Activated CD4-positive, alpha-beta T cell treated with anti-CD3 and anti-CD28 coated beads for 36 hours (primary cell): Measurements from ENCODE around the gene IL2RA. TPM values are rescaled to one million over a fixed set of nuclear protein-coding genes. Genes with fewer than 3 reads are reported as not detected.

Experiments used
- ATAC-seq: fragments of 200-7000 bp; cut with Tn5 transposase; one replicate; pipeline ENCODE4 v1.10.0; 2021; ENCODE audit warnings: mild to moderate bottlenecking, moderate library complexity
- CTCF ChIA-PET: fragments of 350-600 bp; sonication (Branson Sonifier 250); formaldehyde crosslinking; loops from one replicate; lab custom pipeline; 2021; ENCODE audit warnings: antibody characterized with exemption; lab: Charles Lee
- POLR2A ChIA-PET: fragments of 350-600 bp; sonication (Branson Sonifier 250); formaldehyde crosslinking; loops from one replicate; lab custom pipeline; 2021; ENCODE audit warnings: antibody characterized with exemption, inconsistent platforms; lab: Charles Lee
- DNase-seq: peaks from one replicate; pipeline ENCODE4 v3.0.0-alpha.2; 2020
- H3K27ac Mint-ChIP-seq: one replicate; pipeline ENCODE4 v1.8.0; 2021; ENCODE audit warnings: mixed read lengths
- H3K27me3 Mint-ChIP-seq: one replicate; pipeline ENCODE4 v1.8.0; 2021; ENCODE audit warnings: mixed read lengths
- H3K36me3 Mint-ChIP-seq: one replicate; pipeline ENCODE4 v1.8.0; 2021; ENCODE audit warnings: low read depth, mixed read lengths
- H3K4me1 Mint-ChIP-seq: one replicate; pipeline ENCODE4 v1.8.0; 2021; ENCODE audit warnings: mixed read lengths
- H3K4me3 Mint-ChIP-seq: one replicate; pipeline ENCODE4 v1.8.0; 2021; ENCODE audit warnings: mild to moderate bottlenecking, moderate library complexity, mixed read lengths
- H3K9me3 Mint-ChIP-seq: one replicate; pipeline ENCODE4 v1.8.0; 2021; ENCODE audit warnings: low read depth, mixed read lengths
- intact Hi-C, 2 experiments: fragments of 100-400 bp; cut with DNase I in 1 of 2; cut with micrococcal nuclease in 1 of 2; formaldehyde crosslinking; loops; one replicate each; pipeline versions ENCODE4 v1.14.2 to v1.15.1; 2022 to 2024; cut with DNase I, micrococcal nuclease
- total RNA-seq, 2 experiments: library from RNA; stranded (reverse); gene quantifications; one replicate each; pipeline ENCODE4 v1.2.3, GENCODE V29; 2021

IL2RA gene
- total RNA-seq, 2 experiments from 2014 or later, result 659 to 980 TPM

DNA sequence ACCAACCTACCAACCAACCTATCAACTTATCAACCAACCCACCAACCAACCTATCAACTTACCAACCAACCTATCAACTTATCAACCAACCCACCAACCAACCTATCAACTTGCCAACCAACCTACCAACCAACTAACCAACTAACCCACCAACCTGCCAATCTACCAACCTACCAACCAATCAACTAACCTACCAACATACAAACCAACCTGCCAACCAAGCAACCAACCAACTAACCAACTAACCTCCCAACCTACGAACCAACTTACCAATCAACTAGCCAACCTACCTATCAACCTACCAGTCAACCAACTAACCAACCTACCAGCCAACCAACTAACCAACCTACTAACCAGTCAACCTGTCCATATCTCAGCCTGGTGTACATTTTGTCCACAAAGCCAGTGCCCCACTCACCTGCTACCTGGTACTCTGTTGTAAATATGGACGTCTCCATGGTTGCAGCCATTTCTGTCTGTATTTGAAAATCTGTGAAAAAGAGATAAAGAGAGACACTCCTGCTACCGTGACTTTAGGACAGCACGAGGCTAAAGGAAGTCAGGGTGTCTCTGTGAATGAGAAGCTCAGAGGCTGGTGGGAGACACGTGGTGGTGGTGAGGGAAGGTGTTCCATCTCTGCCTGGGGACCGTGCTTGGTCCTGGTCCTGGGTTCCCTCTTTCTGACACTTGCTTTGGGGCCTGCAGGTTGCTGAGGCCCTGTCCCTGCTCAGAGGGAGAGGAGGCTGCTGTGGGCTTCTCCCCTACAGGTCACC, 43.0 kb downstream of the IL2RA start:
- CTCF ChIA-PET, result no interaction called here

DNA sequence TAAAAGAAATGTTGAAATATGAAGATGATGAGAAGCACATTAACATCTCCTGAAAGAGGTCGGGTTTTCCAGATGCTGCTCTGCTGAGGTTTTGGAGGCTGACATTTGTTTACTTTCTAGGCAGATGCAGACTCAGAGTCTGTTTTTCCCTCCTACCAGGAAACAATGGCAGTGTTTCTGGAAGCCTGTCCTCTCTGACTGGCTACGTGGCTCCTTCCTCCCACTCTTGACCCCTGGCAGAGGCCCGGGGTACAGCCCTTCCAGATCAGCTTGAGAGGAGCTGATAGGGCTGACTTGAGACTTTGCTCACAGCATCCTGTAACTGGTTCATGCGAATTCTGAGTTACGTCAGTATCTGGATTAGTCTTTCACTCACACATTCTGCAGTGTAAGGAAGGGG, 43.7 kb downstream of the IL2RA start:
- Mint-ChIP-seq H3K27me3 (no peaks in the 10 kb centered on the region), H3K4me1 (peaks cover 65% of the 10 kb centered on the region), H3K4me3 (no peak overlapping the region), H3K27ac (peak overlapping the region; percentile 76), H3K9me3 (no peaks in the 10 kb centered on the region), H3K36me3 (peaks cover 92% of the 10 kb centered on the region)
- POLR2A ChIA-PET, result no interaction called here
- DNase-seq (no peak), ATAC-seq (no peak)
- CTCF ChIA-PET, result interaction anchor here (0.5 kb wide), 1 partner anchor 19 kb away, joined by 3 read pairs; no protein-coding TSS in a partner anchor
- intact Hi-C loops, result no loop called here

More for the DNA sequence above, 43.0 kb downstream of the IL2RA start:
- H3K4me3 Mint-ChIP-seq, result peak overlapping the region; percentile 14
- intact Hi-C loops, result no loop called here
- peak overlapping the region; percentile 76 for H3K27ac Mint-ChIP-seq
- H3K27me3 Mint-ChIP-seq, result no peaks in the 10 kb centered on the region
- POLR2A ChIA-PET, result no interaction called here
- peaks cover 62% of the 10 kb centered on the region for H3K4me1 Mint-ChIP-seq
- peak; percentile 4 for ATAC-seq
- peaks cover 94% of the 10 kb centered on the region for H3K36me3 Mint-ChIP-seq
- no peaks in the 10 kb centered on the region for H3K9me3 Mint-ChIP-seq
- DNase-seq, result no peak

DNA sequence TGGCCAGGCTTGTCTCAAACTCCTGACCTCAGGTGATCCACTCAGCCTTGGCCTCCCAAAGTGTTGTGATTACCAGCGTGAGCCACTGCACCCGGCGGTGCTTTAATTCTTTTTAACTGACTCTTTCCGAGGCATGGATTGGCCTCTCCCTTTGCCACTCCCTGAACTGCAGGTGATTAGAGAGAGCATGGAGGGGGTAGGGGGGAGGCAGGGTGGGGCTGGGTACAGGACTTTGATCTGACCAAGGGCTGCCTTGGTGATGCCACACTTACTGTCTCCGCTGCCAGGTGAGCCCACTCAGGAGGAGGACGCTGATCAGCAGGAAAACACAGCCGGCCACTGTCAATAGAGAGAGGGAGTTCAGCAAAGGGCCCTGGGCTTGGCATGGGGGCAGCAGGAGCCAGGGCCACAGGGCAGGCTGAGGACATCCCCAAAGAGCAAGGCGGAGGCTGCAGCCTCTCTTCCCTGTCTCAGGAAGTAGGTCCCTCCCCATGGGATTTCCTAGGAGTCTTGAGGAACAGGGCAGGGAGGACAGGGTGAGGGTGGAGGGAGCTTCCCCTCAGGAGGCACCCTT, 44.3 kb downstream of the IL2RA start:
- Mint-ChIP-seq H3K36me3 (peaks cover 91% of the 10 kb centered on the region), H3K4me3 (no peak overlapping the region), H3K27me3 (no peaks in the 10 kb centered on the region), H3K27ac (peak overlapping the region; percentile 31), H3K4me1 (peaks cover 67% of the 10 kb centered on the region), H3K9me3 (no peaks in the 10 kb centered on the region)
- no peak for DNase-seq
- intact Hi-C loops, result no loop called here
- ChIA-PET CTCF (no interaction called here), POLR2A (no interaction called here)
- ATAC-seq, result no peak

DNA sequence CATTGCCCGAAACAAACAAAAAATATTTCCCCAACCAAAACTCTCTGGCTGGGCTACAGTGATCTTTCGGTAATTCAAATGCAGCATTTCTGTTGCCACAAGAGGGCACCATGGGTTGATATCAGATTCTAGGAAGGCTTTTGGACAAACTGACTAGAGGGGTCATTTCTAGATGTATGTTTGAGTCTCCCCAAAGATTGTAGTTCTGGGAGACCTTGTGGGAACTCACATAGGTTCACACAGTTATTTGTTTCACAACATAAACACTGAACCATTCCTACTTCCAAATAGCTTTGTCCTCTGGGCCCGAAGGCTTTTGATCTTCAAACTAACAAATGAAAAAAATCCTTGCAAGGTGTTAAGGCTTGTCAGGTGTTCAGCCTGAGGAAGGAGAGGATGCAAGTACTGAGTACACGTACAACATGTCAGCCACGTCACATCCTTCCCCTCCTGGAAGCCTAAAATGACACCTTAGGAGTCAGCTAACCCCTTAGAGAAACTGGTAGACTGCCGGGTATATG, 47.9 kb downstream of the IL2RA start:
- DNase-seq (peak; percentile 79), ATAC-seq (peak; percentile 76)
- H3K27ac Mint-ChIP-seq, result peak overlapping the region; percentile 87
- peaks cover 76% of the 10 kb centered on the region for H3K36me3 Mint-ChIP-seq
- intact Hi-C loops, result loop anchor here (1.0 to 2.0 kb wide), 5 partner anchors 36 to 74 kb away; partner anchors contain the start of genes IL15RA (in 1 of the 2) and RBM17 (in 1 of the 2)
- H3K9me3 Mint-ChIP-seq, result no peaks in the 10 kb centered on the region
- ChIA-PET CTCF (interaction anchor here (0.5 to 3.3 kb wide), 14 partner anchors 14 to 391 kb away, joined by 3 to 13 read pairs (median 4); no protein-coding TSS in a partner anchor), POLR2A (interaction anchor here (0.7 kb wide), 1 partner anchor 1258 kb away, joined by 3 read pairs; no protein-coding TSS in a partner anchor)
- peak overlapping the region; percentile 14 for H3K4me3 Mint-ChIP-seq
- H3K27me3 Mint-ChIP-seq, result no peaks in the 10 kb centered on the region
- H3K4me1 Mint-ChIP-seq, result peaks cover 67% of the 10 kb centered on the region

DNA sequence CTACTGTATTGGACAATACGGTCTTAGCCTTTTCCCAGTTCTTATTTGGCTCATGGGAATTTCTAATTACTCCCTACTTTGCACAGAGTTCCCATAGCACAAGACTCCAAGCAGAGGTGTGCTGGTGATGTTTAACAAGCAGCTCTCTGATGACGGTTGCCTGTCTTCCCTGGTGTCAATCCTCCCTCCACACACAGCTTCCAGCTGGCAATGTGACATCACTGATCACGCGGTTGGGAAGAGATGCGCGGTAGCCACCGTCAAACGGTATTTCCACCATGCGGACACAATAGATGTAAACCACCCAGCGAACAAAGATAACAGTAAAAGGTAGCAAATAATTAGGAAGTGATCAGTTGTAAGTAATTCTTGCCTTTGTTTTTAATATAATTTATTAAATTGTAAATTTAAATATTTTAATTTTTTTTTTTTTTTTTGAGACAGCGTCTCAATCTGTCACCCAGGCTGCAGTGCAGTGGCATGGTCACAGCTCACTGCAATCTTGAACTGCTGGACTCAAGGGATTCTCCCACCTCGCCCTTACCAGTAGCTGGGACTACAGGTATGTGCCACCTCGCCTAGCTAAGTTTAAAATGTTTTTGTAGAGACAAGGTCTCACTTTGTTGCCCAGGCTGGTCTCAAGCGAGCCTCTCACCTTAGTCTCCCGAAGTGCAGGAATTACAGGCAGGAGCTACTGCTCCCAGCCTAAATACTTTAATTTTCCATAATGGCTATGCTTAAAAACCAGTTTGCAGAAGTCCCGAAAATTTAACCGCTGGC, 48.6 kb downstream of the IL2RA start:
- Mint-ChIP-seq H3K4me3 (no peak overlapping the region), H3K36me3 (peaks cover 71% of the 10 kb centered on the region), H3K27me3 (no peaks in the 10 kb centered on the region), H3K27ac (peak overlapping the region; percentile 87), H3K4me1 (peaks cover 64% of the 10 kb centered on the region), H3K9me3 (peaks cover 2% of the 10 kb centered on the region)
- no peak for ATAC-seq
- intact Hi-C loops, result loop anchor here (1.0 to 2.0 kb wide), 5 partner anchors 36 to 75 kb away; partner anchors contain the start of genes IL15RA (in 1 of the 2) and RBM17 (in 1 of the 2)
- DNase-seq, result no peak
- ChIA-PET CTCF (interaction anchor here (0.5 to 3.3 kb wide), 16 partner anchors 15 to 970 kb away, joined by 3 to 13 read pairs (median 3); no protein-coding TSS in a partner anchor), POLR2A (interaction anchor here (0.7 to 1.0 kb wide), 2 partner anchors 20 to 1259 kb away, joined by 3 read pairs; no protein-coding TSS in a partner anchor)

DNA sequence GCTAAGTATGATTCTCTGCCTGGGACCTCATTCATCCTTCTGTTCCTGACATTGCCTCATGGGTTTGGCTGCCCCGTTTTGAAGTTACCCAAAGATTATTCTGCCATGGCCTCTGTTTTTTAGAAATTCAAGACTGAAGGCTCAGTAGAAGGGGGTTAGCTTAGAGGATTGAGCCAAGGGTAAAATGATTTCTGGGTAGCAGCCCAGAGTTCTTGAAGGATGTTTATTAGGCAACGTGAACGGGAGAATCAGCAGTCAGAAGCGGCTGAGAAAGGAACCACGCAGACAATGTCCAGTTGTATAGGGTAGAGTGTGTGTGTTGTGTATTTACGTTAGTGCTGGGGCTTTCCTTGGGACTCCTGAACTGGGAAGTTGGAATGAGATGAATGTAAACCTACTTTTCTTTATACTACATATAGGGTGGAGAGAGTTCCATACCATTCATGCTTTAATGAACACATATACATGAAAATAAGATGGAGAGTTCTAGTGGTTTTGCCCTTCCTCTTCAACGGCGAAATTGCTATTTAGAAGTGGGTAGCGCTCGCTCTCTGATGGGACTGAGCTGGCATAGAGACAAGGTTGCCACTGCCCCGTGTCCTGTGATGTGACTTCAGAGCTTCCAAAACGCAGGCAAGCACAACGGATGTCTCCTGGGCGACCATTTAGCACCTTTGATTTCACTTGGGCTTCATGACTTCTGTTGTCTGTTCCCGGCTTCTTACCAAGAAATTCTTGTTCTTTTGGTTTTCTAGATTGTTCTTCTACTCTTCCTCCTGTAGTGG, 49.9 kb downstream of the IL2RA start:
- ChIA-PET POLR2A (no interaction called here), CTCF (interaction anchor here (1.3 to 3.3 kb wide), 3 partner anchors 22 to 74 kb away, joined by 3 to 11 read pairs (median 4); no protein-coding TSS in a partner anchor)
- H3K27ac Mint-ChIP-seq, result peak overlapping the region; percentile 83
- intact Hi-C loops, result no loop called here
- no peaks in the 10 kb centered on the region for H3K27me3 Mint-ChIP-seq
- H3K36me3 Mint-ChIP-seq, result peaks cover 60% of the 10 kb centered on the region
- peak overlapping the region; percentile 41 for H3K4me3 Mint-ChIP-seq
- ATAC-seq, result no peak
- H3K9me3 Mint-ChIP-seq, result peaks cover 4% of the 10 kb centered on the region
- peaks cover 58% of the 10 kb centered on the region for H3K4me1 Mint-ChIP-seq
- DNase-seq, result no peak

DNA sequence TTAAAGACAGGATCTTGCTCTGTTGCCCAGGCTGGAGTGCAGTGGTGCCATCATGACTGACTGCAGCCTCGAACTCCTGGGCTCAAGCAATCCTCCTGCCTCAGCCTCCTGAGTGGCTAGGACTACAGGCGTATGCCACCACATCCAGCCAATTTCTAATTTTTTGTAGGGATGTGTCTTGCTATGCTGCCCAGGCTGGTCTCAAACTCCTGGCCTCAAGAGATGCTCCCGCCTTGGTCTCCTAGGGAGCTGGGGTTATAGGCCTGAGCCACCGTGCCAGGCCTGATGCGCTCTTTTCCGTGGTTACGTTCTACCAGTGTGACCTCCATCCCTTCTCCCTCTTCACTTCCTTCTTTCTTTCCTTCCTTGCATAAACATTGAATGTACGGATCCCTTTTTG, 50.6 kb downstream of the IL2RA start:
- ChIA-PET POLR2A (no interaction called here), CTCF (interaction anchor here (1.3 to 3.3 kb wide), 2 partner anchors 15 to 75 kb away, joined by 3 to 11 read pairs; no protein-coding TSS in a partner anchor)
- ATAC-seq, result peak; percentile 7
- H3K36me3 Mint-ChIP-seq, result peaks cover 54% of the 10 kb centered on the region
- peak overlapping the region; percentile 83 for H3K27ac Mint-ChIP-seq
- peaks cover 8% of the 10 kb centered on the region for H3K9me3 Mint-ChIP-seq
- H3K4me3 Mint-ChIP-seq, result peak overlapping the region; percentile 41
- intact Hi-C loops, result loop anchor here in 1 of 2 experiments (1.0 kb wide), 1 partner anchor 35 kb away; no protein-coding TSS in a partner anchor
- H3K27me3 Mint-ChIP-seq, result no peaks in the 10 kb centered on the region
- H3K4me1 Mint-ChIP-seq, result peaks cover 53% of the 10 kb centered on the region
- DNase-seq, result peak; percentile 41

DNA sequence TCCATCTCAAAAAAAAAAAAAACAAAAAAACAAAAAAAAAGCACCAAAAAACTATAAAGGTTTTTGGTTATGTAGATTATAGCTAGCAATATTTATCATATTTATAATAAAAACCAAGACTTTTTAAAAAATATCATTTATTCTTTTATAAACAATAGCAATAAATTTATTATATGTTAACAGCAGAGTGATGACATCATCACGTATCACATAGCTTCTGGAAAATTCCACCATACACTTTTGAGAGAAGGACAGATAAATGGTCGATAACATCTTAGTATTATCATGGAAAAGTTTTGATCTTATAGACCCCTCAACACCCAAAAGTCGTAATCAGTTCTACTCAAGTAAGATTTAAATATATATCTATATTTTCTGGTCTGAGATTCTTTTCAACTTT, 51.6 kb downstream of the IL2RA start:
- DNase-seq (no peak), ATAC-seq (no peak)
- peaks cover 45% of the 10 kb centered on the region for H3K36me3 Mint-ChIP-seq
- no peak overlapping the region for H3K27ac Mint-ChIP-seq
- intact Hi-C loops, result no loop called here
- no peak overlapping the region for H3K4me3 Mint-ChIP-seq
- no peaks in the 10 kb centered on the region for H3K27me3 Mint-ChIP-seq
- ChIA-PET CTCF (interaction anchor here (0.8 to 1.3 kb wide), 3 partner anchors 13 to 452 kb away, joined by 3 read pairs; no protein-coding TSS in a partner anchor), POLR2A (interaction anchor here (0.6 to 0.7 kb wide), 2 partner anchors 17 to 158 kb away, joined by 4 read pairs; no protein-coding TSS in a partner anchor)
- peaks cover 8% of the 10 kb centered on the region for H3K9me3 Mint-ChIP-seq
- peaks cover 45% of the 10 kb centered on the region for H3K4me1 Mint-ChIP-seq

DNA sequence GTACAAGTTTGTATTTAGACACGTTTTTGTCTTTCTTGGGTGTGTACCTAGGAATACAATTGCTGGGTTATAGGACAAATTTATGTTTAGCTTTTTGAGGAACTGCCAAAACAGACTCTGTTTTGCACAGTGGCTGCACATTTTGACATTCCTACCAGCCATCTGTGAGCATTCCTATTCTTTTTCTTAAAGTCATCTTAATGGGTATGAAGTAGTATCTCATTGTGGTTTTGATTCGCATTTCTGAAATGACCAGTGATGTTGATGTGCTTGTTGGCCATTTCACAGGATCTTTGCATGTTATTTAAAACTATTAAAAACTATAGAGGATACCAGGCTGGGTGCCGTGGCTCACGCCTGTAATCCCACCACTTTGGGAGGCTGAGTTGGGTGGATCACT, 52.2 kb downstream of the IL2RA start:
- Mint-ChIP-seq H3K4me1 (peaks cover 39% of the 10 kb centered on the region), H3K9me3 (peaks cover 8% of the 10 kb centered on the region), H3K4me3 (peak overlapping the region; percentile 9), H3K27me3 (peaks cover 2% of the 10 kb centered on the region), H3K36me3 (peaks cover 39% of the 10 kb centered on the region), H3K27ac (peak overlapping the region; percentile 30)
- ChIA-PET POLR2A (interaction anchor here (0.7 kb wide), 1 partner anchor 158 kb away, joined by 4 read pairs; no protein-coding TSS in a partner anchor), CTCF (interaction anchor here (0.9 kb wide), 1 partner anchor 13 kb away, joined by 3 read pairs; no protein-coding TSS in a partner anchor)
- ATAC-seq (no peak), DNase-seq (no peak)
- intact Hi-C loops, result no loop called here

DNA sequence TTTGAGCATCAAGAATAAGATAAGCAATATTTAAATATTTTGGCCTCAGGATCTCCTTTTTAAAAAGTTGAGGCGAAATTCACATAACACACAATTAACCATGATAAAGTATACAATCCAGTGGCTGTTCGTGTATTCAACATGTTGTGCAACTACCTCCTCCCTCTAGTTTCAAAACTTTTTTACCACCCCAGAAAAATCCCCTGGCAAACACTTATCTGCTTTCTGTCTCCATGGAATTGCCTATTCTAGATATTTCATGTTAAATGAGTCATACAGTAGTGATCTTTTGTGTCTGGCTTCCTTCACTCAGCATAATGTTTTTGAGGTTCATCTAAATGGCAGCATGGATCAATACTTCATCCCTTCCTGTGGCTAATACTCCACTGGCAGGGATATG, 53.0 kb downstream of the IL2RA start:
- ATAC-seq, result peak; percentile 31
- Mint-ChIP-seq H3K4me1 (peaks cover 31% of the 10 kb centered on the region), H3K27ac (peak overlapping the region; percentile 42), H3K4me3 (no peak overlapping the region), H3K9me3 (peaks cover 8% of the 10 kb centered on the region), H3K27me3 (peaks cover 2% of the 10 kb centered on the region), H3K36me3 (peaks cover 31% of the 10 kb centered on the region)
- DNase-seq, result no peak
- POLR2A ChIA-PET, result no interaction called here
- intact Hi-C loops, result no loop called here
- CTCF ChIA-PET, result no interaction called here
